Cardiac fibroblast (primary cell): ENCODE results near the gene ATOH8.

Experiments used
- DNase-seq, 2 donors: peaks; one replicate each; pipeline versions ENCODE4 v3.0.0 to v3.0.0-alpha.2; 2010; ENCODE audit warnings: low read depth in 2 of 2
- H3K4me3 ChIP-seq, 2 donors: replicated peaks in 1 of 2; 1 replicate in 1 of 2; 2 replicates in 1 of 2; pipeline ENCODE4 v1.5.1; 2011; ENCODE audit warnings: low read depth in 2 of 2, low read length in 2 of 2, mild to moderate bottlenecking in 2 of 2, moderate library complexity in 1 of 2
- CTCF ChIP-seq: IDR thresholded peaks from one replicate; pipeline ENCODE4 v1.5.1; 2011; ENCODE audit warnings: low read depth, mild to moderate bottlenecking, low read length, inconsistent platforms

The ATOH8 gene

DNA sequence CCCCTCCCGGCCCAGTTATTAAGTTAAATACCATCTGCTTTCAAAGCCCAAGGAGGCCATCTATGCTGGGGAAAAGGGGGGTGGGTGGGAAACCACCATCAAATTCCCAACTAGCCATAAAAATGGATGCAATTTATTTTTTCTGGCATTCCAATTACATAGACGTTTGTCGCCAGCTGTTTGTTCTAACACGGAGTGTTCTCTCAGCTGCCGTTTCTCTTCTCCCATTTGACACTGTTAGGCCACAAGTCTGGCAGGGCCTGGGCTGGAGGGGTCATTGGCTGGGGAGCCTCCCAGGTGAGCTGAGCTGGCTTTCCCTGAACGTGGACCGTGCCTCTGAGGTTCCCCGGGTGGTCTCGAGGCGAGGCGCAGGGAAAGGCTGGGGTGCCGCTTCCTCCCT is 16.6 kb downstream of the ATOH8 start:
- H3K4me3 ChIP-seq, result no peak overlapping the region
- no peak for TF ChIP-seq CTCF
- no peak for DNase-seq

DNA sequence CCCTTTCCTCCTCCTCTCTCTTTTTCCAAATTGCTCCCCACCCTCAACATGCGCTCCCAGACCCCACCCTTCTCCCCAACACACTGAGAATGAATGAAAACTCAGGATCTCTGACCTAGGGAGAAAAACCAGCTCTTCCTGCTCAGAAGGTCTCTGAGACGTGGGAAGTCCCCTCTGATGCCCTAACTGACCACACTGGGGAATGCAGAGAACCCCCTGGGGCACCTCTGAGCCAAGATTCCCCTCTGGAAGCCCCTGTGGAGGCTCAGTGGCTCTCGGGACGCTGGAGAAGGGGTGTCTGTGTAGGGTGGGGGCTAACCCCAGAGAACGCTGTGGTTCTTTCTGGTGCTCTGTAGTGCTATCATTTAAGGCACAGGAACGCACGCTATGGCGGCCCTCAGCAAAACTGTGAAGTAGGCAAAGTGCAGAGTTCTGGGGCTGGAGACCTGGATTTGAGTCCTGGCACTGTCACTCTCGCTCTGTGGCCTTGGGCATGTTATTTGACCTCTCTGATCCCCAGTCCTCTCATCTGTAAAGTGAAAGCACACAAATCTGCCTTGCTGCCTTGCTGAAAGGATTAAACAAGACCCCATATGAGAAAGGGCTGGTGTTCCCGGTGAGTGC is 17.1 kb downstream of the ATOH8 start:
- H3K4me3 ChIP-seq, result no peak overlapping the region
- no peak for DNase-seq
- no peak for TF ChIP-seq CTCF

DNA sequence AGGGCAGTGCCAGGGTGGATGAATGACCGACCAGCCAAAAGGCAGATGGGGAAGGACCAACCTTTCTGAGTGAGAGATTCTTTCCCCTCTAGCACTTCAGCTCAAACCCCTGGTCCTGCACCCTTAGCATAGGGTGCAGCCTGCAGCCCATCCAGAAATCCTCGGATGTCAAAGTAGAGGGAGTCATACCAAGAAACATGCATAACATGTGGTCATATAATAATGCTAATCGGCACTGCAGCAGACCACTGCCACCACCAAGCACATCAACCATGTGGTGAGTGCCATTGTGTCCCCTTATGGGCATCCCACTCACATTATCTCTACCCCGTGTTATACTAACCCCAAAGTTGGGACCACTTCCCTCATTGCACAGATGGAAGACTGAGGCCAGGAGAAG is 17.7 kb downstream of the ATOH8 start:
- DNase-seq, result no peak
- TF ChIP-seq CTCF, result no peak
- H3K4me3 ChIP-seq, result no peak overlapping the region

- peak overlapping the region in 1 of 2 donors; percentile 27 for H3K4me3 ChIP-seq
- DNase-seq, result peak; percentile 100
- TF ChIP-seq CTCF, result peak; percentile 10
Measured at GRCh38 chr2:85772019-85772745, 18.4 kb downstream of the ATOH8 start.

DNA sequence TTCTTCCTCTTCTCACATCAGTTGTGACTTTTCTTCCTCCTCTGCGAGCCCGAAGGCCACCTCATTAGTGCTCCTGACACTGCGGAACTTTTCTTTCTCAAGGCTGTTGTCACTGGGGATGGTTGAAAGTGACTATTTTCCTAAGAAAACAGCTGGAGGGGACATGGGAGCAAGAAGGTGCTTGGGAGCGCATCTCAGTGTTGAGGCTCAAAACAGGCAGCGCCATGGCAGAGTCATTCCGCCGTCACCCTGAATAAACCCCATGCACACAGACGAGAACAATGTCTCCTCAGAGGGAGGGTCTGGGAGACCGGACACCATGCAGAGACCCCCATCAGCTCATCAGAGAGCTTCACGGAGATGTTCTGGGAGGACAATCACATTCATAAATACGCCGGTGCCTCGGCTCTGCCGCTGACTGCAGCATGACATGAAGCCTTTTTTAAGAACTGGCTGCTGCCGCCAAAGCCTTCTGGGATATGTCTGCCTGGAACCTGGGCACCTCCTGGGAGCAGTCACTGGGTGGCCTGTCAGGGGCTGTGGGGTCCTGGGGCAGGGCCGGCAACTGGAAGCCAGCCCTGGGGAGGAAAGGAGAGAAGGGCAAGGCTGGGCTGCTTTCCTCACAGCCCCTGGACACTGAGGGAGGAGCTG is 19.2 kb downstream of the ATOH8 start:
- H3K4me3 ChIP-seq, result peak overlapping the region; percentile 11 to 27
- TF ChIP-seq CTCF, result no peak
- peak in 1 of 2 donors; percentile 24 for DNase-seq

GRCh38 chr2:85773692-85774091 is 19.9 kb downstream of the ATOH8 start:
- DNase-seq, result no peak
- H3K4me3 ChIP-seq, result no peak overlapping the region
- TF ChIP-seq CTCF, result no peak
